H1 (cell line): ENCODE results near the gene L3MBTL1. TPM values are rescaled to one million over a fixed set of nuclear protein-coding genes. Genes with fewer than 3 reads are reported as not detected.
A peak's percentile ranks its signal among the peaks of the same experiment; 100 is the strongest.

Source experiments
- EZH2 ChIP-seq: fragments of 200-600 bp; sonication (generic); IDR thresholded peaks from 2 replicates; pipeline ENCODE4 v1.7.1; 2012; ENCODE audit warnings: low read depth, mild to moderate bottlenecking, moderate library complexity, low read length, inconsistent platforms; ENCODE audit not compliant: severe bottlenecking
- FOSL1 ChIP-seq: IDR thresholded peaks from 2 replicates; pipeline ENCODE4 v1.6.1; 2011; ENCODE audit warnings: mild to moderate bottlenecking, low read depth, low read length, moderate library complexity; ENCODE audit not compliant: insufficient read depth
- NRF1 ChIP-seq: IDR thresholded peaks from 2 replicates; pipeline ENCODE4 v1.6.1; 2011; ENCODE audit warnings: mild to moderate bottlenecking, low read depth, low read length, improper control_type of control experiment
- RAD21 ChIP-seq, 2 experiments: IDR thresholded peaks in 1 of 2; conservative IDR thresholded peaks in 1 of 2; 2 replicates each; pipeline ENCODE4 v1.6.1; 2011; ENCODE audit warnings: low read depth in 2 of 2, low read length in 2 of 2, improper control_type of control experiment in 1 of 2, inconsistent platforms in 1 of 2, mild to moderate bottlenecking in 1 of 2, moderate library complexity in 1 of 2
- TAF7 ChIP-seq: optimal IDR thresholded peaks from 2 replicates; pipeline ENCODE3; 2011; ENCODE audit warnings: low read depth, mild to moderate bottlenecking, inconsistent platforms, low read length, moderate library complexity, borderline replicate concordance
- polyA plus RNA-seq, 7 experiments: library from polyadenylated mRNA; depleted of rRNA in 3 of 7; stranded (reverse) in 5 of 7; unstranded in 2 of 7; fragments of >200 nt in 5 of 7; fragments of 200-250 nt in 2 of 7; gene quantifications; 1 replicate in 5 of 7; 2 replicates in 1 of 7; 4 replicates in 1 of 7; pipeline versions ENCODE4 v1.2.1 to v1.2.3, GENCODE V29; 2011 to 2013; ENCODE audit warnings: missing spikeins in 2 of 7, mixed read lengths in 2 of 7
- total RNA-seq: library from RNA; stranded (reverse); fragmentation: NEBNext Ultra II Directional; extraction: Animal tissue kit (Norgen Biotek cat#: 25700); gene quantifications from 2 replicates; pipeline ENCODE4 v1.2.1, GENCODE V29; 2021
- TF ChIP-seq, protein P1 (sequence below): fragments of 300-600 bp; sonication (generic); IDR thresholded peaks from 2 replicates; pipeline ENCODE4 v1.7.1; 2012; ENCODE audit warnings: low read length, moderate library complexity, mild to moderate bottlenecking, inconsistent platforms; ENCODE audit not compliant: insufficient replicate concordance

L3MBTL1 gene
- total and polyA plus RNA-seq, 2 of the 8 experiments (the other 6 are each of a cell fraction or from before 2014, with no cell fraction given), result 11.9 to 17.0 TPM

DNA sequence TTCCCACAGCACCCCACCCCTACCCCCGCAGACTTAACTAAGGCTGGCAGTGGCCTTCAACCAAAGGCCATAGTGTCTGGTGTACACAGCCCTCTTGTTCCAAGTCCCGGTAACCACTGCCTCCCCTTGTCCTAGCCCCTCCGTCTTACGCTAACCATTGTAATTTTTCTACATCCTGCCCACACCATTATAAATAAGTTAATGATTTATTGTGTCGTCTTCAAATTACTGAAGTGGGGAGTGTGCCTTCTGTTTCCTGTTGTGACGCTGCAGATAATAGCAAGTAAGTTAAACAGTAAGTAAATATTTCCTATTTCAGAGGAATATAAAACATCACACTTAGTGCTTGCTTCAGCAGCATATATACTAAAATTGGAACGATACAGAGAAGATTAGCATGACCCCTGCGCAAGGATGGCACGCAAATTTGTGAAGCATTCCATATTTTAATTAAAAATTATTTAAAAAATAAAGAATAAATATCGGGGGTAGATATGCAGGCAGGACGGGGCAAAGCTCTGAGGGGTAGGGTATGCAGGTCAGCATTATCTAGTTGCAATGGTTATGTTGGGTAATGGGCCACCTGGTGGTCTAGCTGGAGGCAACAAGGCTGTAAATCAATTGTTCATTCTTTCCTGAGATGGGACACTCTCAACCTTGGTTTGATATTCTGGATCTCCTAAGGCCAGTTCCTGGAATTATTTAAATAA lies 34.7 kb upstream of the L3MBTL1 start (continued):
- TF ChIP-seq, protein P1, sequence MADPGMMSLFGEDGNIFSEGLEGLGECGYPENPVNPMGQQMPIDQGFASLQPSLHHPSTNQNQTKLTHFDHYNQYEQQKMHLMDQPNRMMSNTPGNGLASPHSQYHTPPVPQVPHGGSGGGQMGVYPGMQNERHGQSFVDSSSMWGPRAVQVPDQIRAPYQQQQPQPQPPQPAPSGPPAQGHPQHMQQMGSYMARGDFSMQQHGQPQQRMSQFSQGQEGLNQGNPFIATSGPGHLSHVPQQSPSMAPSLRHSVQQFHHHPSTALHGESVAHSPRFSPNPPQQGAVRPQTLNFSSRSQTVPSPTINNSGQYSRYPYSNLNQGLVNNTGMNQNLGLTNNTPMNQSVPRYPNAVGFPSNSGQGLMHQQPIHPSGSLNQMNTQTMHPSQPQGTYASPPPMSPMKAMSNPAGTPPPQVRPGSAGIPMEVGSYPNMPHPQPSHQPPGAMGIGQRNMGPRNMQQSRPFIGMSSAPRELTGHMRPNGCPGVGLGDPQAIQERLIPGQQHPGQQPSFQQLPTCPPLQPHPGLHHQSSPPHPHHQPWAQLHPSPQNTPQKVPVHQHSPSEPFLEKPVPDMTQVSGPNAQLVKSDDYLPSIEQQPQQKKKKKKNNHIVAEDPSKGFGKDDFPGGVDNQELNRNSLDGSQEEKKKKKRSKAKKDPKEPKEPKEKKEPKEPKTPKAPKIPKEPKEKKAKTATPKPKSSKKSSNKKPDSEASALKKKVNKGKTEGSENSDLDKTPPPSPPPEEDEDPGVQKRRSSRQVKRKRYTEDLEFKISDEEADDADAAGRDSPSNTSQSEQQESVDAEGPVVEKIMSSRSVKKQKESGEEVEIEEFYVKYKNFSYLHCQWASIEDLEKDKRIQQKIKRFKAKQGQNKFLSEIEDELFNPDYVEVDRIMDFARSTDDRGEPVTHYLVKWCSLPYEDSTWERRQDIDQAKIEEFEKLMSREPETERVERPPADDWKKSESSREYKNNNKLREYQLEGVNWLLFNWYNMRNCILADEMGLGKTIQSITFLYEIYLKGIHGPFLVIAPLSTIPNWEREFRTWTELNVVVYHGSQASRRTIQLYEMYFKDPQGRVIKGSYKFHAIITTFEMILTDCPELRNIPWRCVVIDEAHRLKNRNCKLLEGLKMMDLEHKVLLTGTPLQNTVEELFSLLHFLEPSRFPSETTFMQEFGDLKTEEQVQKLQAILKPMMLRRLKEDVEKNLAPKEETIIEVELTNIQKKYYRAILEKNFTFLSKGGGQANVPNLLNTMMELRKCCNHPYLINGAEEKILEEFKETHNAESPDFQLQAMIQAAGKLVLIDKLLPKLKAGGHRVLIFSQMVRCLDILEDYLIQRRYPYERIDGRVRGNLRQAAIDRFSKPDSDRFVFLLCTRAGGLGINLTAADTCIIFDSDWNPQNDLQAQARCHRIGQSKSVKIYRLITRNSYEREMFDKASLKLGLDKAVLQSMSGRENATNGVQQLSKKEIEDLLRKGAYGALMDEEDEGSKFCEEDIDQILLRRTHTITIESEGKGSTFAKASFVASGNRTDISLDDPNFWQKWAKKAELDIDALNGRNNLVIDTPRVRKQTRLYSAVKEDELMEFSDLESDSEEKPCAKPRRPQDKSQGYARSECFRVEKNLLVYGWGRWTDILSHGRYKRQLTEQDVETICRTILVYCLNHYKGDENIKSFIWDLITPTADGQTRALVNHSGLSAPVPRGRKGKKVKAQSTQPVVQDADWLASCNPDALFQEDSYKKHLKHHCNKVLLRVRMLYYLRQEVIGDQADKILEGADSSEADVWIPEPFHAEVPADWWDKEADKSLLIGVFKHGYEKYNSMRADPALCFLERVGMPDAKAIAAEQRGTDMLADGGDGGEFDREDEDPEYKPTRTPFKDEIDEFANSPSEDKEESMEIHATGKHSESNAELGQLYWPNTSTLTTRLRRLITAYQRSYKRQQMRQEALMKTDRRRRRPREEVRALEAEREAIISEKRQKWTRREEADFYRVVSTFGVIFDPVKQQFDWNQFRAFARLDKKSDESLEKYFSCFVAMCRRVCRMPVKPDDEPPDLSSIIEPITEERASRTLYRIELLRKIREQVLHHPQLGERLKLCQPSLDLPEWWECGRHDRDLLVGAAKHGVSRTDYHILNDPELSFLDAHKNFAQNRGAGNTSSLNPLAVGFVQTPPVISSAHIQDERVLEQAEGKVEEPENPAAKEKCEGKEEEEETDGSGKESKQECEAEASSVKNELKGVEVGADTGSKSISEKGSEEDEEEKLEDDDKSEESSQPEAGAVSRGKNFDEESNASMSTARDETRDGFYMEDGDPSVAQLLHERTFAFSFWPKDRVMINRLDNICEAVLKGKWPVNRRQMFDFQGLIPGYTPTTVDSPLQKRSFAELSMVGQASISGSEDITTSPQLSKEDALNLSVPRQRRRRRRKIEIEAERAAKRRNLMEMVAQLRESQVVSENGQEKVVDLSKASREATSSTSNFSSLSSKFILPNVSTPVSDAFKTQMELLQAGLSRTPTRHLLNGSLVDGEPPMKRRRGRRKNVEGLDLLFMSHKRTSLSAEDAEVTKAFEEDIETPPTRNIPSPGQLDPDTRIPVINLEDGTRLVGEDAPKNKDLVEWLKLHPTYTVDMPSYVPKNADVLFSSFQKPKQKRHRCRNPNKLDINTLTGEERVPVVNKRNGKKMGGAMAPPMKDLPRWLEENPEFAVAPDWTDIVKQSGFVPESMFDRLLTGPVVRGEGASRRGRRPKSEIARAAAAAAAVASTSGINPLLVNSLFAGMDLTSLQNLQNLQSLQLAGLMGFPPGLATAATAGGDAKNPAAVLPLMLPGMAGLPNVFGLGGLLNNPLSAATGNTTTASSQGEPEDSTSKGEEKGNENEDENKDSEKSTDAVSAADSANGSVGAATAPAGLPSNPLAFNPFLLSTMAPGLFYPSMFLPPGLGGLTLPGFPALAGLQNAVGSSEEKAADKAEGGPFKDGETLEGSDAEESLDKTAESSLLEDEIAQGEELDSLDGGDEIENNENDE, result no peak
- TF ChIP-seq FOSL1, result no peak
- TF ChIP-seq TAF7, result no peak
- TF ChIP-seq RAD21 (IDR thresholded peaks at IDR 0.05 in 1 of 2, conservative IDR thresholded peaks at IDR 0.05 in 1 of 2; ENCODE audit: low read depth in 2 of 2, low read length in 2 of 2), result peak in 1 of 2 experiments; percentile 7; a peak in 2 of 4 replicates
- TF ChIP-seq EZH2, result no peak
- TF ChIP-seq NRF1, result no peak
